Neural cell (in vitro differentiated cells): ENCODE results near the gene QSOX1. TPM values are rescaled to one million over a fixed set of nuclear protein-coding genes. Genes with fewer than 3 reads are reported as not detected.

ENCODE experiments used
- H2AFZ ChIP-seq: fragments of 200-600, 300-800 bp; sonication (generic), shearing (Covaris generic); 2 replicates; pipeline ENCODE4 v1.6.0; 2014; ENCODE audit warnings: low read depth, mild to moderate bottlenecking, antibody characterized with exemption, low read length, moderate library complexity
- H3F3A ChIP-seq: fragments of 200-600 bp; shearing (Covaris generic); 2 replicates; pipeline ENCODE4 v1.6.1; 2016; ENCODE audit warnings: mild to moderate bottlenecking, moderate library complexity, mixed read lengths, antibody characterized with exemption, low read length; ENCODE audit not compliant: insufficient read depth, poor library complexity, severe bottlenecking
- H3K27ac ChIP-seq: fragments of 200-600, 300-800 bp; sonication (generic), shearing (Covaris generic); 2 replicates; pipeline ENCODE4 v1.5.1; 2014; ENCODE audit warnings: mild to moderate bottlenecking, low read length, moderate library complexity
- H3K27me3 ChIP-seq: fragments of 300-800, 200-600 bp; sonication (generic), shearing (Covaris generic); 2 replicates; pipeline ENCODE4 v1.6.0; 2014; ENCODE audit warnings: mild to moderate bottlenecking, low read depth, low read length, moderate library complexity; ENCODE audit not compliant: insufficient read depth
- H3K36me3 ChIP-seq: fragments of 300-800, 200-600 bp; sonication (generic), shearing (Covaris generic); 2 replicates; pipeline ENCODE4 v1.5.1; 2014; ENCODE audit warnings: mild to moderate bottlenecking, antibody characterized with exemption, low read length, moderate library complexity; ENCODE audit not compliant: insufficient read depth
- H3K4me2 ChIP-seq: fragments of 300-800, 200-600 bp; sonication (generic), shearing (Covaris generic); 2 replicates; pipeline ENCODE4 v1.6.0; 2014; ENCODE audit warnings: mild to moderate bottlenecking, low read length
- H3K4me3 ChIP-seq: fragments of 300-800, 200-600 bp; sonication (generic), shearing (Covaris generic); 2 replicates; pipeline ENCODE4 v1.5.1; 2014; ENCODE audit warnings: mild to moderate bottlenecking, low read length, moderate library complexity
- H3K79me2 ChIP-seq: fragments of 200-600 bp; shearing (Covaris generic); replicated peaks from 2 replicates; pipeline ENCODE4 v1.6.0; 2014; ENCODE audit warnings: mild to moderate bottlenecking, low read length, moderate library complexity; ENCODE audit not compliant: insufficient read depth
- H3K9ac ChIP-seq: fragments of 300-800, 200-600 bp; sonication (generic), shearing (Covaris generic); 2 replicates; pipeline ENCODE4 v1.6.1; 2016; ENCODE audit warnings: mild to moderate bottlenecking, low read length, mixed read lengths
- H3K9me2 ChIP-seq: fragments of 200-600 bp; shearing (Covaris generic); 2 replicates; pipeline ENCODE4 v1.6.1; 2016; ENCODE audit warnings: mild to moderate bottlenecking, low read length, mixed read lengths; ENCODE audit not compliant: insufficient read depth
- H3K9me3 ChIP-seq: fragments of 200-600, 300-800 bp; sonication (generic), shearing (Covaris generic); 2 replicates; pipeline ENCODE4 v1.6.1; 2016; ENCODE audit warnings: mild to moderate bottlenecking, mixed run types, low read length, moderate library complexity, mixed read lengths
- H4K20me1 ChIP-seq: fragments of 200-600 bp; shearing (Covaris generic); 2 replicates; pipeline ENCODE4 v1.6.1; 2016; ENCODE audit warnings: mild to moderate bottlenecking, mixed run types; ENCODE audit not compliant: insufficient read depth
- CTCF ChIP-seq: fragments of 450-650 bp; IDR thresholded peaks from 2 replicates; pipeline ENCODE4 v1.5.1; 2014; ENCODE audit warnings: antibody characterized with exemption, mild to moderate bottlenecking, moderate library complexity; ENCODE audit not compliant: poor library complexity, severe bottlenecking
- EP300 ChIP-seq: fragments of 450-650 bp; conservative IDR thresholded peaks from 2 replicates; pipeline ENCODE4 v1.6.1; 2014; ENCODE audit warnings: antibody characterized with exemption, mild to moderate bottlenecking, moderate library complexity; ENCODE audit not compliant: poor library complexity, severe bottlenecking
- EZH2 ChIP-seq: fragments of 200-600, 300-800 bp; shearing (Covaris generic), sonication (generic); IDR thresholded peaks from 2 replicates; pipeline ENCODE4 v1.6.1; 2014; ENCODE audit warnings: antibody characterized with exemption, low read length, borderline replicate concordance, mild to moderate bottlenecking; ENCODE audit not compliant: insufficient read depth, poor library complexity, severe bottlenecking
- MXI1 ChIP-seq: fragments of 450-650 bp; conservative IDR thresholded peaks from 2 replicates; pipeline ENCODE4 v1.6.1; 2014; ENCODE audit warnings: antibody characterized with exemption, mild to moderate bottlenecking; ENCODE audit not compliant: poor library complexity, severe bottlenecking
- RAD21 ChIP-seq: fragments of 450-650 bp; conservative IDR thresholded peaks from 2 replicates; pipeline ENCODE4 v1.6.1; 2014; ENCODE audit warnings: antibody characterized with exemption, mild to moderate bottlenecking, moderate library complexity
- REST ChIP-seq: IDR thresholded peaks from 2 replicates; pipeline ENCODE4 v1.6.1; 2012; ENCODE audit warnings: borderline replicate concordance
- SMC3 ChIP-seq: fragments of 450-650 bp; conservative IDR thresholded peaks from 2 replicates; pipeline ENCODE4 v1.6.1; 2014; ENCODE audit warnings: antibody characterized with exemption, mild to moderate bottlenecking, moderate library complexity; ENCODE audit not compliant: poor library complexity
- polyA plus RNA-seq: library from polyadenylated mRNA; depleted of rRNA; stranded (reverse); fragments of >200 nt; gene quantifications from 2 replicates; pipeline ENCODE4 v1.2.3, GENCODE V29; 2014

Gene QSOX1
- polyA plus RNA-seq, 1 donor from 2014 or later: 49.8 TPM

GRCh38 chr1:180137776-180138175, 16.9 kb upstream of the QSOX1 start:
- no peaks in the 10 kb centered on the region for H3K79me2 ChIP-seq
- no peak overlapping the region for H3K4me3 ChIP-seq
- no peak overlapping the region for H3K4me2 ChIP-seq

GRCh38 chr1:180141381-180141934, 13.2 kb upstream of the QSOX1 start:
- no peaks in the 10 kb centered on the region for H3F3A ChIP-seq
- no peak overlapping the region for H2AFZ ChIP-seq
- no peak overlapping the region for H3K4me3 ChIP-seq
- no peaks in the 10 kb centered on the region for H4K20me1 ChIP-seq
- no peaks in the 10 kb centered on the region for H3K9me2 ChIP-seq
- H3K9ac ChIP-seq: no peak overlapping the region
- H3K79me2 ChIP-seq: no peaks in the 10 kb centered on the region
- TF ChIP-seq REST (no peak), EZH2 (no peak), MXI1 (no peak), RAD21 (no peak), SMC3 (no peak)
- no peak overlapping the region for H3K4me2 ChIP-seq
- H3K36me3 ChIP-seq: no peaks in the 10 kb centered on the region
- H3K9me3 ChIP-seq: no peaks in the 10 kb centered on the region
- no peaks in the 10 kb centered on the region for H3K27me3 ChIP-seq
- no peak overlapping the region for H3K27ac ChIP-seq

More at GRCh38 chr1:180137776-180138175, 16.9 kb upstream of the QSOX1 start:
- Histone ChIP-seq H3K9me3 (no peaks in the 10 kb centered on the region), H2AFZ (no peak overlapping the region), H3F3A (no peaks in the 10 kb centered on the region), H3K9me2 (no peaks in the 10 kb centered on the region), H3K36me3 (no peaks in the 10 kb centered on the region), H3K9ac (no peak overlapping the region), H3K27me3 (no peaks in the 10 kb centered on the region), H4K20me1 (no peaks in the 10 kb centered on the region), H3K27ac (no peak overlapping the region)
- TF ChIP-seq SMC3: no peak
- TF ChIP-seq REST: no peak

- Histone ChIP-seq H3K27me3 (no peaks in the 10 kb centered on the region), H3K9me3 (no peaks in the 10 kb centered on the region), H3K27ac (no peak overlapping the region), H4K20me1 (no peaks in the 10 kb centered on the region), H3K9me2 (no peaks in the 10 kb centered on the region), H3F3A (no peaks in the 10 kb centered on the region), H3K36me3 (no peaks in the 10 kb centered on the region), H3K9ac (no peak overlapping the region), H3K4me3 (no peak overlapping the region), H2AFZ (no peak overlapping the region), H3K79me2 (no peaks in the 10 kb centered on the region), H3K4me2 (no peak overlapping the region)
- TF ChIP-seq CTCF: no peak
- TF ChIP-seq MXI1: no peak
- TF ChIP-seq RAD21: no peak
- no peak for TF ChIP-seq EP300
These were observed 11.3 kb upstream of the QSOX1 start for GRCh38 chr1:180143359-180143758.
